SJCRH30 (cell line): Measurements from ENCODE around the gene ARSJ. TPM values are rescaled to one million over a fixed set of nuclear protein-coding genes. Genes with fewer than 3 reads are reported as not detected.
"Not testable (repeated sequence)": the region's sequence is repeated elsewhere in the genome, so short reads cannot be mapped to it uniquely, and the experiment has no call there.

ENCODE experiments used
- DNase-seq, 2 experiments: peaks; one replicate each; pipeline ENCODE4 v3.0.0-alpha.2; 2015 to 2020
- H3K27ac ChIP-seq: fragments of 250-450 bp; sonication (Bioruptor Pico); 2 replicates; pipeline ENCODE4 v1.5.1; 2020; ENCODE audit warnings: mild to moderate bottlenecking, moderate library complexity
- H3K27me3 ChIP-seq: fragments of 250-450 bp; sonication (Bioruptor Pico); 2 replicates; pipeline ENCODE4 v1.5.1; 2020; ENCODE audit warnings: mild to moderate bottlenecking, moderate library complexity
- H3K36me3 ChIP-seq: fragments of 250-450 bp; sonication (Bioruptor Pico); 2 replicates; pipeline ENCODE4 v1.5.1; 2020; ENCODE audit warnings: mild to moderate bottlenecking, moderate library complexity
- H3K4me1 ChIP-seq: fragments of 250-450 bp; sonication (Bioruptor Pico); 2 replicates; pipeline ENCODE4 v1.5.1; 2020; ENCODE audit warnings: mild to moderate bottlenecking, moderate library complexity
- H3K4me3 ChIP-seq: fragments of 250-450 bp; sonication (Bioruptor Pico); 2 replicates; pipeline ENCODE4 v1.5.1; 2020; ENCODE audit warnings: mild to moderate bottlenecking, moderate library complexity
- H3K9me3 ChIP-seq: fragments of 250-450 bp; sonication (Bioruptor Pico); replicated peaks from 2 replicates; pipeline ENCODE4 v1.5.1; 2020; ENCODE audit warnings: mild to moderate bottlenecking, moderate library complexity
- total RNA-seq: library from RNA; depleted of rRNA; stranded (reverse); fragments of >200 nt; shearing (Covaris generic); gene quantifications from 2 replicates; pipeline ENCODE4 v1.2.3, GENCODE V29; 2014

ARSJ gene
- total RNA-seq, 1 experiment from 2014 or later = 6.2 TPM

- not testable (repeated sequence) for H3K27ac ChIP-seq, H3K9me3 ChIP-seq, H3K4me1 ChIP-seq, H3K4me3 ChIP-seq, H3K27me3 ChIP-seq, DNase-seq, H3K36me3 ChIP-seq
These were observed 25.2 kb upstream of the ARSJ start for GRCh38 chr4:114004483-114005226.

GRCh38 chr4:113998531-113998930 is 19.1 kb upstream of the ARSJ start:
- DNase-seq = no peak
- Histone ChIP-seq H3K4me3 (no peak overlapping the region), H3K27me3 (no peaks in the 10 kb centered on the region), H3K9me3 (no peaks in the 10 kb centered on the region), H3K4me1 (no peaks in the 10 kb centered on the region), H3K36me3 (no peaks in the 10 kb centered on the region), H3K27ac (no peak overlapping the region)

- Histone ChIP-seq H3K27ac (no peak overlapping the region), H3K36me3 (no peaks in the 10 kb centered on the region), H3K4me3 (no peak overlapping the region), H3K4me1 (no peaks in the 10 kb centered on the region), H3K9me3 (no peaks in the 10 kb centered on the region), H3K27me3 (no peaks in the 10 kb centered on the region)
- DNase-seq = no peak
These were observed 18.6 kb upstream of the ARSJ start for GRCh38 chr4:113998079-113998478.

- H3K27me3 ChIP-seq = no peaks in the 10 kb centered on the region
- no peaks in the 10 kb centered on the region for H3K4me1 ChIP-seq
- no peak for DNase-seq
- no peak overlapping the region for H3K4me3 ChIP-seq
- no peak overlapping the region for H3K27ac ChIP-seq
- no peaks in the 10 kb centered on the region for H3K36me3 ChIP-seq
- H3K9me3 ChIP-seq = no peaks in the 10 kb centered on the region
These were observed 17.8 kb upstream of the ARSJ start for GRCh38 chr4:113997206-113997605.

- no peak overlapping the region for H3K27ac ChIP-seq
- no peaks in the 10 kb centered on the region for H3K4me1 ChIP-seq
- H3K27me3 ChIP-seq = no peaks in the 10 kb centered on the region
- no peak overlapping the region for H3K4me3 ChIP-seq
- no peaks in the 10 kb centered on the region for H3K36me3 ChIP-seq
- no peak for DNase-seq
- H3K9me3 ChIP-seq = no peaks in the 10 kb centered on the region
These were observed 17.2 kb upstream of the ARSJ start for GRCh38 chr4:113996599-113997177.

- DNase-seq = no peak
- H3K9me3 ChIP-seq = no peaks in the 10 kb centered on the region; the same call in 1 of the 2 replicates
- H3K4me1 ChIP-seq = no peaks in the 10 kb centered on the region
- no peaks in the 10 kb centered on the region for H3K27me3 ChIP-seq
- H3K36me3 ChIP-seq = no peaks in the 10 kb centered on the region
- H3K4me3 ChIP-seq = no peak overlapping the region
- H3K27ac ChIP-seq = no peak overlapping the region
These were observed 14.4 kb upstream of the ARSJ start for GRCh38 chr4:113993887-113994286.

GRCh38 chr4:113990886-113991285 is 11.4 kb upstream of the ARSJ start:
- Histone ChIP-seq H3K4me3 (no peak overlapping the region), H3K9me3 (no peaks in the 10 kb centered on the region; the same call in 1 of the 2 replicates), H3K4me1 (no peaks in the 10 kb centered on the region), H3K36me3 (no peaks in the 10 kb centered on the region), H3K27me3 (no peaks in the 10 kb centered on the region), H3K27ac (no peak overlapping the region)
- DNase-seq = no peak

GRCh38 chr4:113987382-113987941 is 8.0 kb upstream of the ARSJ start:
- Histone ChIP-seq H3K27ac (no peak overlapping the region), H3K4me1 (no peaks in the 10 kb centered on the region), H3K4me3 (no peak overlapping the region), H3K36me3 (no peaks in the 10 kb centered on the region), H3K27me3 (no peaks in the 10 kb centered on the region), H3K9me3 (no peaks in the 10 kb centered on the region; the same call in 1 of the 2 replicates)
- DNase-seq = no peak

GRCh38 chr4:113982181-113982580 is 2.7 kb upstream of the ARSJ start:
- no peak overlapping the region for H3K27ac ChIP-seq
- DNase-seq = no peak
- 0 out of 2 replicates have a peak, but pooled peaks cover 4% of the 10 kb centered on the region for H3K4me1 ChIP-seq
- H3K36me3 ChIP-seq = no peaks in the 10 kb centered on the region
- no peaks in the 10 kb centered on the region for H3K9me3 ChIP-seq
- no peaks in the 10 kb centered on the region for H3K27me3 ChIP-seq
- H3K4me3 ChIP-seq = no peak overlapping the region

GRCh38 chr4:113981591-113981990 is 2.1 kb upstream of the ARSJ start:
- no peaks in the 10 kb centered on the region for H3K9me3 ChIP-seq
- no peak overlapping the region for H3K4me3 ChIP-seq
- no peak for DNase-seq
- H3K36me3 ChIP-seq = no peaks in the 10 kb centered on the region
- H3K27me3 ChIP-seq = no peaks in the 10 kb centered on the region
- no peak overlapping the region for H3K27ac ChIP-seq
- H3K4me1 ChIP-seq = 0 out of 2 replicates have a peak, but pooled peaks cover 4% of the 10 kb centered on the region

GRCh38 chr4:113979905-113980615 is 613 bp upstream of the ARSJ start:
- peak overlapping the region; percentile 48 for H3K27ac ChIP-seq
- peak overlapping the region; percentile 66 for H3K4me3 ChIP-seq
- H3K27me3 ChIP-seq = no peaks in the 10 kb centered on the region
- no peaks in the 10 kb centered on the region for H3K36me3 ChIP-seq
- DNase-seq = peak in 1 of 2 experiments; percentile 36
- H3K9me3 ChIP-seq = no peaks in the 10 kb centered on the region
- H3K4me1 ChIP-seq = 0 out of 2 replicates have a peak, but pooled peaks cover 4% of the 10 kb centered on the region

- H3K4me1 ChIP-seq = 0 out of 2 replicates have a peak, but pooled peaks cover 4% of the 10 kb centered on the region
- H3K4me3 ChIP-seq = peak overlapping the region; percentile 66
- DNase-seq = peak; percentile 11 to 34
- H3K27ac ChIP-seq = peak overlapping the region; percentile 48
- peaks cover 4% of the 10 kb centered on the region; the same call in 1 of the 2 replicates for H3K36me3 ChIP-seq
- peaks cover 6% of the 10 kb centered on the region; the same call in 1 of the 2 replicates for H3K9me3 ChIP-seq
- H3K27me3 ChIP-seq = no peaks in the 10 kb centered on the region
These were observed 793 bp downstream of the ARSJ start for GRCh38 chr4:113978561-113979147.

- Histone ChIP-seq H3K27ac (no peak overlapping the region), H3K36me3 (peaks cover 4% of the 10 kb centered on the region; the same call in 1 of the 2 replicates)
- DNase-seq = no peak
These were observed 1.3 kb downstream of the ARSJ start for GRCh38 chr4:113978105-113978504.

GRCh38 chr4:113977526-113977855 is 2.0 kb downstream of the ARSJ start:
- DNase-seq = no peak
- H3K4me3 ChIP-seq = peak overlapping the region; percentile 66
- H3K36me3 ChIP-seq = peaks cover 4% of the 10 kb centered on the region; the same call in 1 of the 2 replicates
- no peak overlapping the region for H3K27ac ChIP-seq
- no peaks in the 10 kb centered on the region for H3K27me3 ChIP-seq
- peaks cover 6% of the 10 kb centered on the region; the same call in 1 of the 2 replicates for H3K9me3 ChIP-seq
- H3K4me1 ChIP-seq = 0 out of 2 replicates have a peak, but pooled peaks cover 4% of the 10 kb centered on the region

More at GRCh38 chr4:113978105-113978504, 1.3 kb downstream of the ARSJ start:
- H3K4me3 ChIP-seq = peak overlapping the region; percentile 66
- H3K27me3 ChIP-seq = no peaks in the 10 kb centered on the region
- H3K9me3 ChIP-seq = peaks cover 6% of the 10 kb centered on the region; the same call in 1 of the 2 replicates
- 0 out of 2 replicates have a peak, but pooled peaks cover 4% of the 10 kb centered on the region for H3K4me1 ChIP-seq
